AG04450 (cell line): ENCODE results near the gene TBC1D10A. TPM values are rescaled to one million over a fixed set of nuclear protein-coding genes. Genes with fewer than 3 reads are reported as not detected.

Experiments used
- CTCF ChIA-PET: fragments of 300-600, 350-600 bp; formaldehyde crosslinking; extraction: SDS; loops from one replicate; lab custom pipeline; 2022; ENCODE audit warnings: antibody characterized with exemption, inconsistent platforms; lab: Charles Lee
- POLR2A ChIA-PET: fragments of 350-600 bp; formaldehyde crosslinking; extraction: SDS; loops from one replicate; lab custom pipeline; 2021; ENCODE audit warnings: antibody characterized with exemption, inconsistent platforms; lab: Yijun Ruan, JAX
- DNase-seq: peaks from one replicate; pipeline ENCODE4 v3.0.0-alpha.2; 2011; ENCODE audit warnings: low read depth, low spot score
- H3K27ac ChIP-seq: one replicate; pipeline ENCODE4 v1.5.1; 2012; ENCODE audit warnings: low read depth, low read length, control low read depth
- H3K27me3 ChIP-seq: one replicate; pipeline ENCODE4 v1.6.0; 2012; ENCODE audit warnings: low read length; ENCODE audit not compliant: control insufficient read depth, insufficient read depth
- H3K4me3 ChIP-seq: 2 replicates; pipeline ENCODE4 v1.5.1; 2011; ENCODE audit warnings: mild to moderate bottlenecking, low read depth, low read length, control low read depth
- H3K9me3 ChIP-seq: 2 replicates; pipeline ENCODE4 v1.5.1; 2012; ENCODE audit warnings: low read length; ENCODE audit not compliant: control insufficient read depth, insufficient read depth
- polyA plus RNA-seq: library from polyadenylated mRNA; depleted of rRNA; stranded (reverse); fragments of >200 nt; gene quantifications from 2 replicates; pipeline ENCODE4 v1.2.3, GENCODE V29; 2011
- TF ChIP-seq, protein P1 (sequence below): IDR thresholded peaks from 2 replicates; pipeline ENCODE4 v1.5.1; 2011; ENCODE audit warnings: low read depth, low read length, control low read depth, inconsistent platforms

Gene TBC1D10A
- polyA plus RNA-seq, 1 experiment: 14.5 TPM

DNA sequence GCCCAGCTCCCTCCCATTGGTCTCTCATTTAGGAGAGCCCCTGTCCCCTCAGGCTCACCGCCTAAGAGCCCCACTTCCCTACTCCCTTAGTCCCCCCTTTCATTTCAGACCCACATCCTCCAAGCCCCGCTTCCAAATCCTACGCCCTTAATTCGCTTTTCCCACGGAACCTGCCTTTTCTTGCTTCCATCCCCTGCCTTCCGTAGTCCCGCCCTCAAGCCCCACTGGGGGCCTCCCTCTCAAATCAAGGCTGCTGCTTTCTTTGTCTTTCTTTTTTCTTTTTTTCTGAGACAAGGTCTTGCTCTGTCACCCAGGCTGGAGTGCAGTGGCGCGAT lies 30.5 kb upstream of the TBC1D10A start:
- H3K27ac ChIP-seq: peak overlapping the region; percentile 11

DNA sequence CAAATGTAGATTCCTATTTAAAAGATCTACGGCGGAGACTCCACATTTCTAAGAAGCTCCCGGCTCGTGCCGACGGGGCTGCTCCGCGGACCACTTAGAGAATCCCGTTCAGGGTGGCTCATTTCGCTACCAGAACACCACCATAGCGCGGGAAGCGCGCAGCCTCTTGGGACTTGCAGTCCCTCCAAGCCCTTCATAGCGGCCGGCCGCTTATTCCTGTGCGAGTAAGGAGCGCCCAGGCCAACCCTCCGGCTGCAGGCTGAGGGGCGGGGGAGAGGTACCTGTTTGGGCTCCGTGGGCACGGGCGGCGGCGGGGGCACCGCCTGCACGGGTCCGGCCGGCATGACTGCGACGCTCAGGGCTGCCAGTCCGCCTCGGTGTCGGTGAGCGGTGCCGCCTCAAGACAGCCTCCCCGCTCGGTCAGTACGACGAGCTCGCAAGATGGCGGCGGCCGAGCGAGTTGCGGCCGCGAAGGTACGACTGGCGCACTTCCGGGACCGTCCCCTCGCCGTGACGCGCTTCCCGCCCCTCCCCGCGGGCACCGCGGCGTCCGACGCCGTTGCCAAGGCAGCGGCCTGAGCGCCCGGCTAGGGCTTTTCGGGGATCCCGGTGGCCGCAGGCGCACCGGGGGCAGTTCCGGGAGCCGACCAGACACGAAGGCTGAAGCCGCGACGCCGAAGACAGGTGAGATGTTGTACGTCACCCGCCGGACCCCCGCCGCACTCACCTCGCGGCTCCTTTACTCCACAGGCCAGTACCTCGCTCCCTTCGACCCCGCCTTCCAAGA lies 29.9 kb upstream of the TBC1D10A start, which contains the start of the genes CCDC157 and SF3A1:
TSS of gene CCDC157 (plus strand) at position 559 of the 787 bp plus-strand sequence. CDS start 8,994 bp downstream, outside the sequence.
TSS of gene SF3A1 (minus strand) at position 446 of the 787 bp plus-strand sequence. CDS start at position 344, 102 bp downstream.
- peak; percentile 72 for DNase-seq

More for the DNA sequence above, 30.5 kb upstream of the TBC1D10A start:
- H3K4me3 ChIP-seq: peak overlapping the region; percentile 92
- no peak for DNase-seq
- ChIA-PET POLR2A (interaction anchor here (0.6 to 1.7 kb wide), 12 partner anchors 9 to 94 kb away, joined by 3 to 19 read pairs (median 4); partner anchors contain the start of genes CASTOR1 and TBC1D10A), CTCF (interaction anchor here (0.9 to 1.8 kb wide), 4 partner anchors 29 to 71 kb away, joined by 3 to 9 read pairs (median 4); partner anchors contain the start of gene CASTOR1)
- H3K27me3 ChIP-seq: no peaks in the 10 kb centered on the region
- TF ChIP-seq, protein P1, sequence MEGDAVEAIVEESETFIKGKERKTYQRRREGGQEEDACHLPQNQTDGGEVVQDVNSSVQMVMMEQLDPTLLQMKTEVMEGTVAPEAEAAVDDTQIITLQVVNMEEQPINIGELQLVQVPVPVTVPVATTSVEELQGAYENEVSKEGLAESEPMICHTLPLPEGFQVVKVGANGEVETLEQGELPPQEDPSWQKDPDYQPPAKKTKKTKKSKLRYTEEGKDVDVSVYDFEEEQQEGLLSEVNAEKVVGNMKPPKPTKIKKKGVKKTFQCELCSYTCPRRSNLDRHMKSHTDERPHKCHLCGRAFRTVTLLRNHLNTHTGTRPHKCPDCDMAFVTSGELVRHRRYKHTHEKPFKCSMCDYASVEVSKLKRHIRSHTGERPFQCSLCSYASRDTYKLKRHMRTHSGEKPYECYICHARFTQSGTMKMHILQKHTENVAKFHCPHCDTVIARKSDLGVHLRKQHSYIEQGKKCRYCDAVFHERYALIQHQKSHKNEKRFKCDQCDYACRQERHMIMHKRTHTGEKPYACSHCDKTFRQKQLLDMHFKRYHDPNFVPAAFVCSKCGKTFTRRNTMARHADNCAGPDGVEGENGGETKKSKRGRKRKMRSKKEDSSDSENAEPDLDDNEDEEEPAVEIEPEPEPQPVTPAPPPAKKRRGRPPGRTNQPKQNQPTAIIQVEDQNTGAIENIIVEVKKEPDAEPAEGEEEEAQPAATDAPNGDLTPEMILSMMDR: no peak
- no peaks in the 10 kb centered on the region for H3K9me3 ChIP-seq

DNA sequence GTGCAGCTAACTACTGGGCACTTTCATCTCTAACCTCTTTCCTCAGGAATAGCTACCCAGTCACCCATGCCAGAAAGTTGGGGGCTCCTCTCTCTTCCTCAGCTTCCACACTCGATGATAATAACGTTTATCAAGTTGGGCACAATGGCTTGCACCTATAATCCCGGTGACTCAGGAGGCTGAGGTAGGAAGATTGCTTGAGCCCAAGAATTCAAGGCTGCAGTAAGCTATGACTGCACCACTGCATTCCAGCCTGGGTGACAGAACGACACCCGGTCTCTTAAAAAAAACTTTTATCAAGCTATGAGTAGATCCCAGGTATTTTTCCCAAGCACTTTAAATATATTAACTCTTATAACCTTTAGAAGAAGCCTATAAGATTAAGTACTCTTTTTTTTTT lies 27.9 kb upstream of the TBC1D10A start:
- TF ChIP-seq, protein P1: no peak
- Histone ChIP-seq H3K9me3 (no peaks in the 10 kb centered on the region), H3K27ac (no peak overlapping the region), H3K27me3 (no peaks in the 10 kb centered on the region), H3K4me3 (no peak overlapping the region)
- ChIA-PET CTCF (interaction anchor here (0.7 kb wide), 1 partner anchor 99 kb away, joined by 3 read pairs; no protein-coding TSS in a partner anchor), POLR2A (interaction anchor here (1.4 kb wide), 1 partner anchor 27 kb away, joined by 5 read pairs; the partner anchor contains the start of gene TBC1D10A)
- DNase-seq: no peak

More for the DNA sequence above, 29.9 kb upstream of the TBC1D10A start, which contains the start of the genes CCDC157 and SF3A1:
- H3K4me3 ChIP-seq: peak within 1 kb of the TSS; percentile 92
- no peaks in the 10 kb centered on the region for H3K9me3 ChIP-seq
- peak within 1 kb of the TSS; percentile 75 for H3K27ac ChIP-seq
- CTCF ChIA-PET: interaction anchor here (0.9 to 1.8 kb wide), 5 partner anchors 28 to 248 kb away, joined by 3 to 9 read pairs (median 3); partner anchors contain the start of gene CASTOR1
- H3K27me3 ChIP-seq: no peaks in the 10 kb centered on the region
- POLR2A ChIA-PET: interaction anchor here (0.6 to 1.7 kb wide), 14 partner anchors 9 to 214 kb away, joined by 3 to 19 read pairs (median 4); partner anchors contain the start of genes CASTOR1 and TBC1D10A
- TF ChIP-seq, protein P1: no peak

DNA sequence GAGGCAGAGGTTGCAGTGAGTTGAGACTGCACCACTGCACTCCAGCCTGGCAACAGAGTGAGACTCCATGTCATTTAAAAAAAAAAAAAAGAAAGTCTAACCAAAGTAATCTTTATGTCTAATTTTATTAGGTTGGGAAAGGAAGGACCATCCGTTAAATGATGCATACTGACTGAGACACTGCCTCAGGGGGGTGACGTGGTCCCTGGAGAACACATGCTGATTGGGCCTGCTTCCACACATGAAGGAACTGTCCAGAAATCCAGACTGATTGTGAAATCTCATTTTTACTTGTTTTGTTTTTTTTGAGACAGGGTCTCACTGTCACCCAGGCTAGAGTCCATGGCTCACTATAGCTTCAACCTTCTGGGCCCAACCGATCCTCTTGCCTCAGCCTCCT lies 24.5 kb upstream of the TBC1D10A start:
- TF ChIP-seq, protein P1: no peak
- no peak overlapping the region for H3K4me3 ChIP-seq
- no peaks in the 10 kb centered on the region for H3K9me3 ChIP-seq
- H3K27ac ChIP-seq: peak overlapping the region; percentile 39
- ChIA-PET POLR2A (interaction anchor here (1.2 kb wide), 1 partner anchor 34 kb away, joined by 3 read pairs; no protein-coding TSS in a partner anchor), CTCF (interaction anchor here (1.9 kb wide), 1 partner anchor 63 kb away, joined by 8 read pairs; no protein-coding TSS in a partner anchor)
- no peaks in the 10 kb centered on the region for H3K27me3 ChIP-seq
- peak; percentile 15 for DNase-seq
